Measurements from ENCODE around the gene GAB2. TPM values are rescaled to one million over a fixed set of nuclear protein-coding genes. Genes with fewer than 3 reads are reported as not detected.
"Not testable (repeated sequence)": the region's sequence is repeated elsewhere in the genome, so short reads cannot be mapped to it uniquely, and the experiment has no call there.

Gene GAB2
- total RNA-seq, 1 experiment from 2014 or later, result 5.0 TPM

GRCh38 chr11:78365381-78365792 is 52.2 kb downstream of the GAB2 start:
- peak; percentile 57 for DNase-seq (ENCODE audit: low read depth)

GRCh38 chr11:78364128-78364751 is 53.4 kb downstream of the GAB2 start:
- no peak for DNase-seq (ENCODE audit: low read depth)

- no peak for DNase-seq (ENCODE audit: low read depth)
Measured at GRCh38 chr11:78363024-78363619, 54.5 kb downstream of the GAB2 start.

GRCh38 chr11:78361228-78361627 is 56.4 kb downstream of the GAB2 start:
- no peak for DNase-seq (ENCODE audit: low read depth)

GRCh38 chr11:78359921-78360320 is 57.7 kb downstream of the GAB2 start:
- no peak for DNase-seq (ENCODE audit: low read depth)

- not testable (repeated sequence) for DNase-seq (ENCODE audit: low read depth)
Measured at GRCh38 chr11:78357924-78358323, 59.7 kb downstream of the GAB2 start.

- DNase-seq (ENCODE audit: low read depth), result not testable (repeated sequence)
Measured at GRCh38 chr11:78357425-78357824, 60.2 kb downstream of the GAB2 start.

GRCh38 chr11:78355742-78356141 is 61.9 kb downstream of the GAB2 start:
- not testable (repeated sequence) for DNase-seq (ENCODE audit: low read depth)

- no peak for DNase-seq (ENCODE audit: low read depth)
Measured at GRCh38 chr11:78355309-78355705, 62.3 kb downstream of the GAB2 start.

- DNase-seq (ENCODE audit: low read depth), result no peak
Measured at GRCh38 chr11:78354408-78355308, 63.0 kb downstream of the GAB2 start.

- DNase-seq (ENCODE audit: low read depth), result no peak
Measured at GRCh38 chr11:78351979-78352841, 65.4 kb downstream of the GAB2 start.

GRCh38 chr11:78351193-78351592 is 66.4 kb downstream of the GAB2 start:
- DNase-seq (ENCODE audit: low read depth), result no peak

- peak; percentile 53 for DNase-seq (ENCODE audit: low read depth)
Measured at GRCh38 chr11:78350646-78351165, 66.9 kb downstream of the GAB2 start.

GRCh38 chr11:78350091-78350645 is 67.5 kb downstream of the GAB2 start:
- peak; percentile 28 for DNase-seq (ENCODE audit: low read depth)

- no peak for DNase-seq (ENCODE audit: low read depth)
Measured at GRCh38 chr11:78349624-78350023, 68.0 kb downstream of the GAB2 start.

- no peak for DNase-seq (ENCODE audit: low read depth)
Measured at GRCh38 chr11:78349114-78349513, 68.5 kb downstream of the GAB2 start.

- DNase-seq (ENCODE audit: low read depth), result no peak
Measured at GRCh38 chr11:78347956-78348355, 69.7 kb downstream of the GAB2 start.

- DNase-seq (ENCODE audit: low read depth), result no peak
Measured at GRCh38 chr11:78346799-78347198, 70.8 kb downstream of the GAB2 start.

GRCh38 chr11:78345450-78345849 is 72.2 kb downstream of the GAB2 start:
- no peak for DNase-seq (ENCODE audit: low read depth)

GRCh38 chr11:78344676-78345075 is 72.9 kb downstream of the GAB2 start:
- peak; percentile 59 for DNase-seq (ENCODE audit: low read depth)

- DNase-seq (ENCODE audit: low read depth), result no peak
Measured at GRCh38 chr11:78344094-78344493, 73.5 kb downstream of the GAB2 start.

All from RPMI7951 (cell line).